Measurements from ENCODE around the gene DZIP3. TPM values are rescaled to one million over a fixed set of nuclear protein-coding genes. Genes with fewer than 3 reads are reported as not detected.
"Not testable (repeated sequence)": the region's sequence is repeated elsewhere in the genome, so short reads cannot be mapped to it uniquely, and the experiment has no call there.

DZIP3 gene
- total RNA-seq, 1 experiment from 2014 or later, result 17.6 TPM

DNA sequence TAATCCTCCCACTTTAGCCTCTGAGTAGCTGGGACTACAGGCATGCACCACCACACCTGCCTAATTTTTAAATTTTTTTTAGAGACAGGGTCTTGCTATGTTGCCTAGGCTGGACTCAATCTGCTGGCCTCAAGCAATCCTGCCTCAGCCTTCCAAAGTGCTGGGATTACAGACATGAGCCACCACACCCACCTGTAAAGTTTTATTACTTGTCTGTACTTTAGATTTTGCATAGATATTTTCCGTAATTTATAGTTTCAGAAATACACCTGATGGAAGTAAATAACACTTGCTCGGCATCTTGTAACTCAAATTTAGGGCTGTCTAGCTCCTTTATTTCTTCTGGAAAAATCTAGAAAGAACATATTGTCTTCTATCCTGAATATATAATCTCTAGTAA, 5.8 kb downstream of the DZIP3 start:
- no peak for DNase-seq (ENCODE audit: low read depth)

GRCh38 chr3:108598375-108598774, 8.9 kb downstream of the DZIP3 start:
- no peak for DNase-seq (ENCODE audit: low read depth)

- DNase-seq (ENCODE audit: low read depth), result no peak
Measured at GRCh38 chr3:108599677-108600409, 10.3 kb downstream of the DZIP3 start.

GRCh38 chr3:108602249-108602934, 12.9 kb downstream of the DZIP3 start:
- no peak for DNase-seq (ENCODE audit: low read depth)

DNA sequence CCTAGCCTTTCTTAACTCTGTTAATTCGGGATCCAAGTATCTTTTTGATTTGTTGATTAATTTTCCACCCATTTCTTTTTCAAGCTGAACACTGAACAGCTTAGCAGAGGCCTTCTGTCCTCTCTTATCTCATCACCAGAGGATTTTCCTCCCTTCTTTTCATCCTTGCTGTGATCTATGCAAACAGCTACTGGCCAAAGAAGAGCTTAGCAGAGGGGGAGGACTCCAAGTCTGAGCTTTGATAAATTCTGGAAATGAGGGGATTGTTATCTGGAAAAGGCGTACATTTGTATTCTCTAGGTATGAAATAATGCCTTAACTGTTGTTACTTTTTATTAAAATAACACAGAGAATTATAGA, 13.4 kb downstream of the DZIP3 start:
- DNase-seq (ENCODE audit: low read depth), result no peak

GRCh38 chr3:108603691-108604090, 14.2 kb downstream of the DZIP3 start:
- no peak for DNase-seq (ENCODE audit: low read depth)

- no peak for DNase-seq (ENCODE audit: low read depth)
Measured at GRCh38 chr3:108605028-108605427, 15.5 kb downstream of the DZIP3 start.

DNA sequence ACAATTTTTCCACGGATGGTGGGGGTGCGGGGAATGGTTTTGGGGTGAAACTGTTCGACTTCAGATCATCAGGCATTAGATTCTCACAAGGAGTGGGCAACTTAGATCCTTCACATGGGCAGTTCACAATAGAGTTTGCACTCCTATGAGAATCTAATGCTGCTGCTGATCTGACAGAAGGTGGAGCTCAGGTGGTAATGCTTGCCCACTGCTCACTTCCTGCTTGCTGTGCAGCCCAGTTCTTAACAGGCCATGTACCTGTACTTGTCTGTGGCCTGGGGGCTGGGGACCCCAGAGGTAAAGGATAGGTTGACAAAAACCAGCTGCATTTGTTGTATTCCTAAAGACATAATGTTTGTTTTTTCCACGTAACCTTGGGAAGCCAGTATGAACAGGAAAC, 16.0 kb downstream of the DZIP3 start:
- no peak for DNase-seq (ENCODE audit: low read depth)

DNA sequence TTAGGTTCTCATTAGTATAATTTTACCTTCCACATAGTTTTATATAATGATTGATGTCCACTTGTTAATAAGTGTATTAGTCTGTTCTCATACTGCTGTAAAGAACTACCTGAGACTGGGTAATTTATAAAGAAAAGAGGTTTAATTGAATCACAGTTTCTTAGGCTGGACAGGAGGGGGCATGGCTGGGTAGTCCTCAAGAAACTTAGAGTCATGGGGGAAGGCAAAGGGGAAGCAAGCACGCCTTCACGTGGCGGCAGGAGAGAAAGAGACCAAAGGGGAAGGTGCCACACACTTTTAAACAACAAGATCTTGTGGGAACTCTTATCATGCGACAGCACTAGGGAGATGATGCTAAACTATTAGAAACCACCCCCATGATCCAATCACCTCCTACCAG, 19.2 kb downstream of the DZIP3 start:
- DNase-seq (ENCODE audit: low read depth), result no peak

GRCh38 chr3:108610651-108611050, 21.1 kb downstream of the DZIP3 start:
- DNase-seq (ENCODE audit: low read depth), result no peak

- not testable (repeated sequence) for DNase-seq (ENCODE audit: low read depth)
Measured at GRCh38 chr3:108616090-108616489, 26.6 kb downstream of the DZIP3 start.

- DNase-seq (ENCODE audit: low read depth), result no peak
Measured at GRCh38 chr3:108620250-108620649, 30.7 kb downstream of the DZIP3 start.

GRCh38 chr3:108623504-108623903, 34.0 kb downstream of the DZIP3 start:
- no peak for DNase-seq (ENCODE audit: low read depth)

DNA sequence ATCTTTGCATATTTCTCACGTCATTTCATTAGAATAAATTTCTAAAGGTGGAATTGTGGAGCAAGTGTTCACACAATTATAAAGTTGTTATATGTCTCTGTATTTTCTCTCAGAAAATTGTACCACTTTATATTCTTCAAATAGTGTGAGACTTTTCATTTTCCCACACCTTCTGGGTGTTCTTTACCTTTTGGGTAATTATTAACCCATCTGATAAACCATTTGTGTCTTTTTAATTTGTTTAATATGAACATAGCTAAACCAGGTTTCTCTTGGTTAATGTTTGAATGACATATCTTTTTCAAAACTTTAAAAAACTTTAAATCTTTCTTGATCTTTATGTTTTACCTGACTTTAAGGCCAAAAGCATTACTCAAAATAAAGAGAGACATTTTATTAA, 40.5 kb downstream of the DZIP3 start:
- DNase-seq (ENCODE audit: low read depth), result no peak

- no peak for DNase-seq (ENCODE audit: low read depth)
Measured at GRCh38 chr3:108642526-108642925, 53.0 kb downstream of the DZIP3 start.

DNA sequence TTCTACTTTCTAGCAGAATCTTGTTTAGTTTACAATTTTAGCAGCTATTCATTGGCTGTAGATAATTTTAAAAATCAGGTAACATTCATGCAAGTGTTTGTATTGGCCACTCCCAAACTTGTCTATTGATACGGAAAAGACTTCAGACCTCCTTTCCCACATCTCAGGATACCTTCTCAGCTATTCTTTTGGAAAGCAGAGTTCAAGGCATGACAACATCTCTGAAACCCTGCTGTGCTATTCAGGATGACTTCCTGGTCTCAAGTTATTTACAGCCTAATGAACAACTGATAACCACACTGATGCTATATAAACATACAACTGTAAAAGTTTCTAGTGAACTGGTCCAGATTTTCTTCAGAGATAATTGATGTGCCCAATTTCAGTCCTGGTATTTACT, 55.8 kb downstream of the DZIP3 start:
- no peak for DNase-seq (ENCODE audit: low read depth)

GRCh38 chr3:108655664-108656063, 66.1 kb downstream of the DZIP3 start:
- not testable (repeated sequence) for DNase-seq (ENCODE audit: low read depth)

DNA sequence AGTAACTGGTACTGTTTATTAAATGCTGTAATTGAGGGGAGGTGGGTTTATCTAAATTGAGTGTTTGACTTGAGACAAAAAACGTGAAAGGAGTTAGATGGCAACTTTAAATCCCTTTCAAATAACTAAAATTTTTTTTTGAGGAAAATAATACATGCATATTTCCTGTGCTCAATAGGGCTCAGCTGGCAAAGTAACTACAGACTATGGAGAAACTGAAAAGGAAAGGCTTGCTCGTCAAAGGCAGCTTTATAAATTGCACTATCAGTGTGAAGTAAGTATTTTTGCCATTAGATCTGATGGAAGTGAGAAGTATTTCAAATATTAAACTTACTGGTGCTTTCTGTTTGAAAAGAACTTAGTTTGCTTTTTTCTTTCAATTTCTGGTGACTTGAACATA, 72.2 kb downstream of the DZIP3 start:
- DNase-seq (ENCODE audit: low read depth), result no peak

DNA sequence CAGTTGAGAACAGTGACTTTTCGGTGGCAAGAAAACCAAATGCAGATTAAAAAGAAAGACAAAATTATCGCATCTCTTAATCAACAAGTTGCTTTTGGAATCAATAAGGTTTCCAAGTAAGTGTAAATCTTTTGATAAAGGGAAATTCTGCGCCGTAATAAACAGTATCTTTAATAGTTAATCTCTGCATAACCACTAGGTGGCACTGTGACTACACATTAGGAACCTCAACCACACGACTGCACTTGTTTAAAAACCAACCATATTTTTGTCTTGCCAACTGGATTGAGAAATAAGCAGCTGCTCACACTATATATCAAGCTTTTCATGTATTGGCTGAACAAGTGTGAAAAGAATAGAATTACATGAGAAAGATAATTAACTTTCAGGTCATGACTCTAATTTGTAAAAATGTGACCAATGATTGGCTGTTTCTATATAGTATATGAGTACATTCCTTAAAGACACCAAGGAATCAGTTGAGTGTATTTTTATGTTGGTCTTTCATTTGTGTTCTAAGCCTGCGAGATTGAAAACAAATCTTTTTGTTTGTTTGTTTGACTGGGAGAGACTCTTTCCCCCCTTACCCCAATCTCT, 72.7 kb downstream of the DZIP3 start:
- DNase-seq (ENCODE audit: low read depth), result peak; percentile 55

DNA sequence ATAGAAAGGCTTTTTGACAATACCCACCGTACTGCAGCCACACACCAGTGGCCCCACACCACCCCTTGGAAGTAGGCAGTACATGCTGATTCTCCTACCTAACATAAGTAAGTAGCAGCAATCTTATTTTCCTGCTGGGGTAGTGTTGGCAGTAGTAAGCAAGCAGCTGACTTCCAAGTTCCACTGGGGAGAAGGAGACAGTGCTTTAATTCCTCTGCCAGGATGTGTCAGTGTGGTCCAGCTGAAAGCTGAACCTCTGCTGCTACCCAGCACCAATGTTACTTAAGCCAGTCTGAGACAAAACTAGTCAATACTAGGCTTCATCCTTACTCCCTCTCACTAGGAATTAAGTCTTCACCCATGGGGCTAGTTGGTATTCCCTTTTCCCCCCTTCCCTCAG, 74.7 kb downstream of the DZIP3 start:
- peak; percentile 6 for DNase-seq (ENCODE audit: low read depth)

- no peak for DNase-seq (ENCODE audit: low read depth)
Measured at GRCh38 chr3:108667312-108667711, 77.8 kb downstream of the DZIP3 start.

DNA sequence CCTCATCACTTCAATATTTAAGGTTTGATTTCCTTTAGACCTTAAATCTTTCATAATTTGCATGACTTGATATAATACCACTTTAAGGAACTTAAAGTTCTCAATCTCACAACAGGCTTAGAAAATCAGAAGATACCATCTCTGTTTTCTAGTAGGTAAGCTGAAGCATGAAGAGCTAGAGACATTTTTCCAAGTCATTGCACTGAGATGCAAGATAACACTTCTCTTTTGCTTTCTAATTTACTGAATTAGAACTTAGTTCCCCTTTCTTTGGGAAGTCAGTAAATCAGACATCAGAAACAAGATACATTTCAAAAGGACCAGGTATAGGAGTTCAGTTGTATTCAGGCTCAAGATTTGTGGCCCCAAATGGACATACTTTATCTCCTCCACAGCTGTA, 79.7 kb downstream of the DZIP3 start:
- no peak for DNase-seq (ENCODE audit: low read depth)

DNA sequence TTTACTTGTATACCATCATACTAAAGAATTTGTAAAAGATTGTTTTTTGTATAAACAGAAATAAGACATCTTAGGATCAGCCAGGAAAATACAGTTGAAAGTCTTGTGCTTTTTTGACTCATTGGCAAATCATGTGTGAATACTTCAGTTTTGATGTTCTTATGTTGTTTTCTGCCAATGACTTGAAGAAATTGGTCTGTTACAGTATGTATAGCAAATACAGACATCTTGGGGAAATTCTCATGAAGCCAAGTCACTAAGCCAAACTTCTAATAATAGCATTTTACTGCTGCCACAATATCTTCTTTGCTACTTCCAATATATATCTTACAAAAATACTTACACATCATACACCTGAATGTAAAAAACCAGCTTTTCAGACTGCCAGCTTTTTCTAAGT, 83.2 kb downstream of the DZIP3 start:
- DNase-seq (ENCODE audit: low read depth), result no peak

Measured in HT1080 (cell line).